GM21390 (cell line): ENCODE measurements around the gene TRMO.

Source experiments
- ATAC-seq: cut with Tn5 transposase; IDR thresholded peaks from one replicate; pipeline ENCODE4 v1.9.1; 2021; ENCODE audit not compliant: unreplicated experiment

Gene TRMO

DNA sequence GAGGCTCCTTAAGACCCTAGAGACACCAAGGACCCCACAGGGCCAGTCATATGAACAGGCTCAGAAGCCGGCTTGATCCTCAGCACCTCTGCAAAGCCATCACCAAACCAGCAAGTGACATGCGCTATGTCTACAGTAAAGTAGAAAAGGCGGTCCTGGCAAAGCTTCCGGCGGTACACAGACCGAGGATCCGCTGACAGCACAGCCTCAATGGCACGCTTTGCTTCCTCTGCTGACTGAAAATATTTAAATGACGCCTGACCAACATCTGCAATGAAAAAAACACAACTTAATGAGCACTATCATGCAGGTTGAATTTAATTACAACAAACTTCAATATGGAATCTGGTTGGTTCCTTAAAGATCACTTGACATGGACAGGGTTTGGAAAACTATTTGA lies 17.6 kb downstream of the TRMO start:
- ATAC-seq = no peak

- ATAC-seq = no peak
Observed at GRCh38 chr9:97903177-97903576, 19.1 kb downstream of the TRMO start.

GRCh38 chr9:97900738-97901565 lies 21.3 kb downstream of the TRMO start:
- ATAC-seq = no peak

DNA sequence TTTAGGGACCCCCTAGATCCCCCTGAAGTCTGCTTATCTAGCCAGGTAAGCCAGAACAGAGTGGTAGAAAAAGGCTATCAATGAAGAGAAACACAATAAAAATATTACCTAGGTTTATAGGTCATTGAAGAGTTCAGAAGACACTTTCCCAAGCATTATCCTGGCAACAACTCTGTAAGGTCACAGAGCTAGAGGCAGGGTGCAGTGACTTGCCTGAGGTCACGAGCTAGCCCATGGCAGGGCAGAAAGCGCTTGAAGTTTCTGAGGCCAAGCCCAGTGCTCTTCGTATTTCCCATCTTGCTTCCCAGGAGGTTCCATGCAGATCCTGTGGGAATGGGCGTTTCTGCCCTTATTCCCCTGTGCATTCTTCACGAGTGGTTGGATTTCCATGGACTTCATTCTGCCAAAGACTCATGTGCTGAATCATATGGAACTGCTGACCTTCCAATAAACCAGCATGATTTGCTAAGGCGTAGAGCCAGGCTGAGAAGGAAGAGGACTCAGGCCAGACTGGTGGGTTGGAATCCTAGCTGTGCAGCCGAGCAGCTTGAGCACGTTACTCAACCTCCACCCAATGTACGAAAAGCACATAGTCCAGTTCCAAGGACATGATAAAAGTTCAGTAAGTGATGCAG lies 22.1 kb downstream of the TRMO start:
- no peak for ATAC-seq

DNA sequence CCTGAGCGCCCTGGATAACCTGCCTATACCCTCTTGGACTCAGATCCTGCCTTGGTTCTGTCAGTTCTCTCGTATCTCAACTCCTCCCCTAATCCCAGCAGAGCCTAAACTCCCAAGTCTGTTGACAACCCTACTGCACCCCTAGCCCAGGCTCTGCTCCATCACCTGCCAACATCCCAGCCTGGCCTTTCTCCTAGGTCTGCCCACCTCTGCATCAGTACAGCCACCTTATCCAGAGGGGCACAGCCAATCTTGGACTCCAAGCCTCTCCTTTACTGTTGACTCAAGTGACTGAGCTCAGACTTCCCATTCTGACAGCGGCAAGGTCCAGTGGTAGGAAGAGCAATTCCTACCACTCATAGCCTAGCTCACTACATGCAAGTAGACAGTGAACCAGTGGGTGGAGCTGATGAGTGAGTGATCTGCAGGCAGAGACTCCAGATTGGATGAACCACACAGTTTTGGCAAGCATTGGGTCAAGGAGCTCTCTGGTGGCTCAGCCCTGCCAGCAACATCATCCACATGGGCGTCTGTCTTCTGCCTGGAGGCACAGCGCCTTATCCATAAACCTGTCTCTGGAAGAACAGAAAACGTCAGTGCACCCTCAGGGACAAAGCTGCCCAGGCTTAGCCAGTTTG lies 26.5 kb downstream of the TRMO start:
- no peak for ATAC-seq

DNA sequence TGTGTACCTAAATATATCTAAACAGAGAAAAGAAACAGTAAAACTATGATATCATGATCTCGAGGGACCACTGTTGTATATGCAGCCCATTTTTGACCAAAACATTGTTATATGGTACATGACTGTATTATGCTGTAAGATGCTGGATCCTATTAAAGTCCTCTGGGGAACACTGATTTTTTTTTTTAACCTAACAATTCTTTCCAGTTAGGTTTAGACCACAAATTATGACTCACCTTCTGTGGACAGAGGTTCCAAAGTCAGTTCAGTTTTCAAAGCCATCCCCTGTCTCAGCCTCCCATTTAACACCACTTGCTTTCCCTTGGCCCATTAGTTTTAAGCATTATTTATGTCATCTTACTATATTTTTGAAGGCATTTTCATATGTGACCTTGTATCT lies 27.1 kb downstream of the TRMO start:
- no peak for ATAC-seq

GRCh38 chr9:97892421-97892820 lies 29.9 kb downstream of the TRMO start:
- ATAC-seq = no peak

GRCh38 chr9:97891736-97892135 lies 30.6 kb downstream of the TRMO start:
- ATAC-seq = no peak

DNA sequence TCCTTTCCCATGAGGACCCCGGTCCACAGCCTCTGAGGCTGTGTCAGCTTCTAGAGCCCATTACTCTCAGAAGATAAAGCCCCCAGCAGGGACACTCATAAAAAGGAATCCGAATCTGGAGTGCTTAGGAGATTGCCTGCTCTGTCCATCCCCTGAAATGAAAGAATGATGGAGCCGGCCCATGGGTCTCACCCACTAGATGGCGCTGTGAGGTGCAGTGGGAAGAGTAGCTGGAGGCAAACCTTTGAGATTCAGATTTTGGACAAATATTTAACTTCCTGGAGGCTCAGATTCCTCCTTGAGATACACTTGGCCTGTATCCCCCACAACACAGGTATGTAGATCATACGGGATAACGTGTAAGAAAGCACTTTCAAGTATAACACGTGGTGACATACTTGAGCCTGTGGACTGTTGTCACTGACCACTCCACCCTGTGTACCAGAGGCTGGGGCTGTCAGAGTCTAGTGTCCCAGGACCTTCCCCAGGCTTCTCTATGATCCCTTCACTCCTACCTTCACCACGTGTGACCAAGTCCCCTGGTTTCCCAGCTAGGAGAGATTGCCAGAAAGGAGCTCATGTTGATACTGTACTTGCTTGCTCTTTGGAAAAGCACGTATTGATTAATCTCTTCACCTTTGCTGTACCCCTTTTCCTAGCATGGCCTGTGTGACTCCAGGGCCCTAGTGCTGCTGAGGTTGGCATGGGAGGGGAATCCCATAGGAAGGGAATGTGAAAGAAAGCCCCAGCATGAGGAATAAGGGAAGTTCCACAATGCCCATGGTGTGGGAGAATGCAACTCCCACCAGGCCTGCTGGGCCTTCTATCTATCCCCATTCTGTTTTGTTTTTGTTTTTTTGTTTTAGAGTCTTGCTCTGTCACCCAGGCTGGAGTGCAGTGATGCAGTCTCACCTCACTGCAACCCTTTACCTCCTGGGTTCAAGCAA lies 32.1 kb downstream of the TRMO start:
- no peak for ATAC-seq

DNA sequence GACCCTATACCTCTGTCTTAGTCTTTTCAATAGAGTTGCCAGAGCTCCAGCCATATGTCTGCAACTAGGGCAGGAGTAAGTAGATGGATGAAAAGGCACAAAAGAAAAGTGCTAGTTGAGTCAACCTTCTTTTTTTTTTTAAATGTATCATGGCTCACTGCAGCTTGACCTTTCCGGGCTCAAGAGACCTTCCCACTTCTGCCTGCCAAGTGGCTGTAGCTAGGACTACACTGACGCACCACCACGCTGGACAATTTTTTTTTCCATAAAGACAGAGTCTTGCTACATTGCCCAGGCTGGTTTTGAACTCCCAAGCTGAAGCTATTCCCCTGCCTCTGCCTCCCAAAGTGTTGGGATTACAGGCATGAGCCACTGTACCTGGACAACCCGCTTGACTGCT lies 42.0 kb downstream of the TRMO start:
- no peak for ATAC-seq

DNA sequence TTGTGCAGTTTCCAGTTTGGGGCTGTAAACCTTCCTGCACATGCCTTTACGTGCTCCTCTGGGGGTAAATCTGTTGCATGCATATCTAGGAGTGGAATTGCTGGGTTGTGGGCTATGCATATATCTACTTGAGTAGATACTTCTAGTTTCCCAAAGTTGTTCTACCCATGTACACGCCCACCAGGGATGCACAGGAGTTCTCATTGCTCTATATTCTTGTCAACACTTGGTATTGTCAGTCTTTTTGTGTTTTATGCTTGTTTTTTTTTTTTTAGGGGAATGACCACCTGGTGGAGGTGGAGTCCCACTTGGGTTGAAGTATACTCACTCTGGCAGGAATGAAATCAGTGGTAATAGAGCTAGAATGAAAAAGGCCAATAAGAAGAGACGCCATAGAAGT lies 46.2 kb downstream of the TRMO start:
- no peak for ATAC-seq

- ATAC-seq = no peak
Observed at GRCh38 chr9:97875111-97875510, 47.2 kb downstream of the TRMO start.

DNA sequence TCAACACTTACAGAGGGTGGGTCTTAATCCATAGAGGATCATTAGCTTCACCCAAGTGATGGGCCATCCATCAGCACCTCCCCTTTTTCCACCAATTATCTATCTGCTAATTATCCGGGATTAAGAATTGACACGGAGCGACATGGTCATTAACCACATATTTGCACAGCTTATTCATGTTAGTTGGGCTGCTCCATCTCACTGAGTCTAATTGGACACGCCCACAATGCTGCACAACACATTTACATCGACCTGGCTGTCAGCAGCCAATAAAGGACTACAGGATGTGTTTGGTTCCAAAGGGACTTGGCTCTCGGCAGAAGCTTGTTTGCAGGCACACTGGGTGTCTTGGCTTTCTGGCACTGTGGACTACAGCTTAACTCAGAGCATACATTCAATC lies 47.7 kb downstream of the TRMO start:
- no peak for ATAC-seq

GRCh38 chr9:97873882-97874281 lies 48.4 kb downstream of the TRMO start:
- no peak for ATAC-seq

- ATAC-seq = no peak
Observed at GRCh38 chr9:97873425-97873824, 48.9 kb downstream of the TRMO start.

DNA sequence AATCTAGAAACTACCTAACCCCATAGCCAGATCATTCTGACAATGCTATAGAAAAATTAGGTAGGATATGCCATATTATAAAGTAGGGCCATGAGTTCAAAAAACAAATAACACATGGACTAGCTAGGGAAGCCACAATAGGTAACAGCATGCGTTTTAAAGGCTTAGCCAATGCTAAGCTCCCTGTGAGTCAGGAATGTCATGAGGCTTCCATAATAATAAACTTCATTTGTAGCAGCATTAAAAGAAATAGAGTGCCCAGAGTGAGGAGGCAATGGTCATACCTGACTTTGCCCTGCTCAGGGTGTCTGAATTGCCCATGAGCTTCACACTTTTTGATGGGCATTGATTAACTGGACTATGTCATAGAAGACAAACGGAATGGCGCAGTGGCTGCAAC lies 53.4 kb downstream of the TRMO start:
- no peak for ATAC-seq

DNA sequence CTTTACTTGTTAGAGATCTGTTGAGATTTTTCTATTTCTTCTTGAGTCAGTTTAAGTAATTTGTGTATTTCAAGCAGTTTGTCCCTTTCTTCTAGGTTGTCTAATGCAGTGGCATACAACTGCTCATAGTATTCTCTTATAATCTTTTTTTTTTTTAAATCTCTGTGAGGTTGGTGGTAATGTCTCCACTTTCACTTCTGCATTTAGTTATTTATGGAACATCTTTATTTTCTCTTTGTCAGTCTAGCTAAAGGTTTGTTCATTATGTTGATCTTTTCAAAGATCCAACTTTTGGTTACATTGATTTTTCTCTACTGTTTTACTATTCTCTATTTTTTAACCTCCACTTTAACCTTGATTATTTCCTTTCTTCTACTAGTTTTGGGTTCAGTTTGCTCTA lies 55.5 kb downstream of the TRMO start:
- no peak for ATAC-seq

DNA sequence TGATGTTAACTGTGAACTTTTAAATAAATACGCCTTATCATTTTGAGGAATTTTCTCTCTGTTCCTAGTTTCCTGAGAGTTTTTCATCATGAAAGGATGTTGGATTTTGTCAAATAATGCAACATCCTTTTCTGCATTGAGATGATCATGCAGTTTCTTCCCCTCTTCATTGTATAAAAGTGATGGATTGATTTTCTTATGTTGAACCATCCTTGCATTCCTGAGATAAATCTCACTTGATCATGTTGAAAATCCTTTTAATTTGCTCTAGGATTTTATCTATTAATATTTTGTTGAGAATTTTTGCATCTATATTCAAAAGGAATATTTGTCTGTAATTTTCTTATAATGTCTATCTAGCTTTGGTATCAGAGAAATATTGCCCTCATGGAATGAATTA lies 56.0 kb downstream of the TRMO start:
- no peak for ATAC-seq

- ATAC-seq = no peak
Observed at GRCh38 chr9:97864396-97864795, 57.9 kb downstream of the TRMO start.

GRCh38 chr9:97863314-97863713 lies 59.0 kb downstream of the TRMO start:
- ATAC-seq = no peak

DNA sequence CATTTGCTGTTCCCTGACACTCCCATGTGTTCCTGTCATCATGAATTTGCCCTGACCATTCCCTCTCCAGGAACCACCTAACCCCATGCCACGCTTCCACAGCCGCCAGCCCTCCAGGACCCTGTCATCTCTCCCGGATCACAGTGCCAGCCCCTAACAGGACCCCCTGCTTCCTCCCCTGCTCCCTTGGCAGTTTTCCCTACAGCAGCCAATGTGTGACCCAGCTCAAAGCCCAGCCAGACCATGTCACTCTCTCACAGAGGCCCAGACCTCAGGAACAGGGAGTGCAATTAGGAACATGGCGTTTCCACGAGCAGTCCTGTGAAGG lies 61.2 kb downstream of the TRMO start:
- no peak for ATAC-seq
